ENCODE results near the gene MC1R.
"Not testable (repeated sequence)": the region's sequence is repeated elsewhere in the genome, so short reads cannot be mapped to it uniquely, and the experiment has no call there.

Gene MC1R

DNA sequence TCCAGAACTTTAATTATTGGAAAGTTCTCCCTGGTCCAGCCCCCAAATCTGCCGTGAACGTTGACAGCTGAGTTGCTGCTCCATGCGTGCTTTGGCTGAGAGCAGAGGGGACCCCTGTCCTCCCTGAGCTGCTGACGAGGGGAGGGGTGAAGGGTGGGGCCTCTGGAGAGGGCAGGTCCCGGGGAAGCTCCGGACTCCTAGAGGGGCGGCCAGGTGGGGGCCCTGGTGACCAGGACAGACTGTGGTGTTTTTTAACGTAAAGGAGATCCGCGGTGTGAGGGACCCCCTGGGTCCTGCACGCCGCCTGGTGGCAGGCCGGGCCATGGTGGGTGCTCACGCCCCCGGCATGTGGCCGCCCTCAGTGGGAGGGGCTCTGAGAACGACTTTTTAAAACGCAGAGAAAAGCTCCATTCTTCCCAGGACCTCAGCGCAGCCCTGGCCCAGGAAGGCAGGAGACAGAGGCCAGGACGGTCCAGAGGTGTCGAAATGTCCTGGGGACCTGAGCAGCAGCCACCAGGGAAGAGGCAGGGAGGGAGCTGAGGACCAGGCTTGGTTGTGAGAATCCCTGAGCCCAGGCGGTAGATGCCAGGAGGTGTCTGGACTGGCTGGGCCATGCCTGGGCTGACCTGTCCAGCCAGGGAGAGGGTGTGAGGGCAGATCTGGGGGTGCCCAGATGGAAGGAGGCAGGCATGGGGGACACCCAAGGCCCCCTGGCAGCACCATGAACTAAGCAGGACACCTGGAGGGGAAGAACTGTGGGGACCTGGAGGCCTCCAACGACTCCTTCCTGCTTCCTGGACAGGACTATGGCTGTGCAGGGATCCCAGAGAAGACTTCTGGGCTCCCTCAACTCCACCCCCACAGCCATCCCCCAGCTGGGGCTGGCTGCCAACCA is at the start of gene MC1R:
Gene MC1R, plus strand, starts transcription at position 410 of the 895 bp plus-strand sequence. Its CDS starts 397 bp downstream, at position 807.
- DNase-seq: no peak

DNA sequence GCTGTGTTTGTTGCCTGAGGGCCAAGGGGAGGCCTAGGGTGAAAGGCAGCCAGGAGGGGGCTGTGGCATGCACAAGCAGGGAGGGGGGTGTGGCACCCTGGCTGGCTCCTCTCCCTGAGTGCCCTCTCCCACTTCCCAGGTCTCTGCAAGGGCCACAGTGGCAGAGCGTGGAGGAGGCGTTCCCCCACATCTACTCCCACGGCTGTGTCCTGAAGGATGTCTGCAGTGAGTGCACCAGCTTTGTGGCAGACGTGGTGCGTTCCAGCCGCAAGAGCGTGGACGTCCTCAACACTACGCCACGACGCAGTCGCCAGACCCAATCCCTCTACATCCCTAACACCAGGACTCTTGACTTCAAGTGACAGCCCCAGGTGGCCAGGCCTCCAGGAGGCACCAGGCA is 48.8 kb upstream of the MC1R start:
- DNase-seq: no peak

DNA sequence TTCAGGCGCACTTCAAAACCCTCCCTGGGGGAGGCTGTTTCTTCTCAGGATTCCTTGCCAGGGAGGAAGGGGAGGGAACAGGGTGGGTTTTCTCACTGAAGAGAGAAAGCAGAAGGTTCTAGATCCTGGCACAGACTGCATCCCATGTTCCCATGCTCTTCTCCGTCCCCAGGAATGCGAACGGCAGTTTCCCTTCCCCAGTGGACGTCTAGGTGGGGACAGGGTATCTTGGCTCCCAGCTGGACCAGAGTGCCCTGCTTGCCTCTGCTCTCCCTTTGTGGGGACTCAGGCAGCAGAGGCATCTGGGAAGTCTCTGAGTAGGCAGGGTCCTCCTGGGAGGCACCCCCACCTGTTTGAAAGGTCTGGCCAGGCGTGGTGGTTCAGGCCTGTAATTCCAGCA is 48.2 kb upstream of the MC1R start:
- DNase-seq: no peak

DNA sequence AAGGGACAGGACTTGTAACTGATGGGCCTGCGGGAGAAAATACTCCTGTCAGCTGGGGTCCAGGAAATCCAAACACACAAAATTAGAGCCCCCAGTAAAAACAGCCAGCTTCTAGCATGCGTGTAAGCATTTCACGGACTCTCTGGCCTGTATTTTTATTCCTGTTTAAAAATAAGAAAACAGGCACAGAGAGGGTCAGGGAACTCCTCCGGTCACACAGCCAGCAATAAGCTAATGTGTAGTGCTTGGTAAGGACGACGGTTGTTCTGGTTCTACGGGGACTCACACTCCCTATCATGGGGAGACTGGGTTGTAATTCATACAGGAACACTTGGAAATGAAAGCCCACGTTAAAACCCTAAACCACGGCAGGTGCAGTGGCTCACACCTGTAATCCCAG is 46.8 kb upstream of the MC1R start:
- DNase-seq: no peak

DNA sequence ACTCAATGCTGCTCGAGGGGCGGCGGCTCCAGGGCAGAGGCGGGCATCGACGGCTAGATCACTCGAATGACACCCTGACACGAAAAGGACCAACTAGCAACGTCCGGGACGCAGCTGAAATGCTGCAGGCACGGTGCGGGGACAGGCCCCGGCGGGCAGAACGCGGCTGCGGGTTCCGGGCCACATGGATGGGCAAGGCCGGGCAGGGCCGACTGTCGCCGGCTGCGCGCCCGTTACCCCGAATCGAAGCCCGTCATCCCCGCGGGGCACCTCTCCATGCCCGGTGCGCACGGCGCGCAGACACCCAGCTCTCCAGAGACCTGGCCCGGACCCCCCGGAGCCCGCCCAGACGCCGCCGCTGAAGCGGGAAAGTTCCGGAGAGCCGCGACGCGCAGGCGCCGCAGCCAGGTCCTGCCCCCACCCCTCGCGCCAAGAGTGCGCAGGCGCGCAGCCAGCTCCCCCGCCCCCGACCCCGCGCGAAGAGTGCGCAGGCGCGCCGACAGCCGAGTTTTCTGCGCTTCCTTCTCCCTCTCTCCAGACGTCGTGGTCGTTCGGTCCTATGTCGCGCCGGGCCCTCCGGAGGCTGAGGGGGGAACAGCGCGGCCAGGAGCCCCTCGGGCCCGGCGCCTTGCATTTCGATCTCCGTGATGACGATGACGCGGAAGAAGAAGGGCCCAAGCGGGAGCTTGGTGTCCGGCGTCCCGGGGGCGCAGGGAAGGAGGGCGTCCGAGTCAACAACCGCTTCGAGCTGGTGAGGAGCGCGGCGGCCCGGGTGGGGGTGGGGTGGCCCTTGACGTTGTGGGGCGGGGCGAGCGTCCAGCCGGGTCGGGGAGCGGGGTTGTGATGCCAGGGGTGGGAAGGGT is 45.3 kb upstream of the MC1R start, which contains the start of gene TCF25:
Gene TCF25, plus strand, starts transcription at position 484 of the 863 bp plus-strand sequence. Its CDS starts 76 bp downstream, at position 560.
- peak; percentile 80 for DNase-seq

DNA sequence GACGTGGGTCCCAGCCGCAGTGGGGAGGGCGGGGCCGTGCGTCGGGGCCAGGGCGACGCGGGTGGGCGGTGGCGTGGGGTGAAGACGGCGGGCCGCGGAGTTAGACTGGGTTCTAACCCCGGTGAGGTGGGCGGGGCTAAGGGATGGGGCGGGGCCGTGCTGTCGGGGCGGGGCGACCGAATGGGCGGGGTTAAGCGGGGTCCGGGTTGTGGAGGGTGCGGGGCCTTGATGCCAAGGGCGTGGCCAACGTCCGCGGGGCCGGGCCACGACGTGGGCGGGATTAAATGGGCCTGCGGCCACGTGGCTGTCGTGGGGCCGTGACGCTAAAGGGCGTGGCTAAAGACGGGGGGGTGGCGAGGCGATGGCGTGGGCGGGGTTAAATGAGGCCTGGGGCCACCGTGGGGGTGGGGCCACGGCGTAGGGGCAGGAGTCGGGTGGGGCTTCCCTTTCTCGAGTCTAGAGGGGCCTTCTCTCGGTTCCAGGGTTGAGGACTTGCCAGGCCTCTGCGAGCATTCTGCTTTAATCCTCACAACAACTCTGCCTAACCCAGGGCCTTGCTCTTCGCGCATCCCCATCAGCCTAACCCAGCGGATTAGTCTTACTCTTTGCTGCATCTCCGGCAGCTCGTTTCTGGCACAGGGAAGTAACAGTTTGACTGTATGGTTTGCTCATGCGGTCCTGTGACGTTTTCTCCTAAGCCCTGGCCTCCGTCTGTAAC is 44.5 kb upstream of the MC1R start:
- DNase-seq: peak; percentile 99

DNA sequence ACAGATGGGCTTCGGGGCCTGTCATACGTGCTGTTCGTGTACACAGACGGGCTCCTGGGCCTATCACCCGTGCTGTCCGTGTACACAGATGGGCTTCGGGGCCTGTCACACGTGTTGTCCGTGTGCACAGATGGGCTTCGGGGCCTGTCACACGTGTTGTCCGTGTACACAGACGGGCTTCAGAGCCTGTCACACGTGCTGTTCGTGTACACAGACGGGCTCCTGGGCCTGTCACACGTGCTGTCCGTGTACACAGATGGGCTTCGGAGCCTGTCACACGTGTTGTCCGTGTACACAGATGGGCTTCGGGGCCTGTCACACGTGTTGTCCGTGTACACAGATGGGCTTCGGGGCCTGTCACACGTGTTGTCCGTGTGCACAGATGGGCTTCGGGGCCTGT is 39.5 kb upstream of the MC1R start:
- not testable (repeated sequence) for DNase-seq

DNA sequence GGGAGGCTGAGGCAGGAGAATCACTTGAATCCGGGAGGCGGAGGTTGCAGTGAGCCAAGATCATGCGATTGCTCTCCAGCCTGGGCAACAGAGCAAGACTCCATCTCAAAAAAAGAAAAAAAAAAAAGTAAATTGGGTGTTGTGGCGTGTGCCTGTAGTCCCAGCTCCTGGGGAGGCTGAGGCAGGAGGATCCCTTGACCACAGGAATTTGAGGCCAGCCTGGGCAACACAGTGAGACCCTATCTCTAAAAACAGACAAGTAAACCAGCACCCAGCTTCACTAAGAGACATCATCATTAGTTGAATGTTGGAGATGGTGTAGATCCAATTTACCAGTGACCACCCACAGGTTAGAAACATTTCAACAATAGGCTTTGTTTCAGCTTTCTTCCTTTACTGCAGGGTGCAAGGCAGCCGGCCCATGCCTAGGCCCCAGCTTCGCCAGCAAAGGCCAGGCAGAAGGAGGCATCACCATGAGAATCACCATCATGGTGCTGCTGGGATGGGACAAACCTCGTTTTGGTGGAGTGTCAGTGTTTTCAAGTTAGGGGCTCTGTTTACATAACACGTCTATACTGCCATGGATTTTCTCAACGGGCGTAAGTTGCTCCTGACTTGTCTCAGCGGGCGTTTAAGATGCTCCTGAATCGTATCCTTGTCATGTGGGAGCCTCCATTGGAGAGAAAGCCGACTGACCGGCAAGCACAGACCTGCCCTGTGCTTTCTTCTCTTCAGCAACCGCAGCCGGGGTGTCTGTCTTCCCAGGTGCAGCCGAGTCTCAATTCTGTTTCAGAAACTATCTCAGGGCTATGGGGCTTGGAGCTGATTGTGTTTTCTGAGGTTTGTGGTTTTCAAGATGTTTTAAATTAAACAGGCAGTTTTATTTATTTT is 37.9 kb upstream of the MC1R start:
- no peak for DNase-seq

DNA sequence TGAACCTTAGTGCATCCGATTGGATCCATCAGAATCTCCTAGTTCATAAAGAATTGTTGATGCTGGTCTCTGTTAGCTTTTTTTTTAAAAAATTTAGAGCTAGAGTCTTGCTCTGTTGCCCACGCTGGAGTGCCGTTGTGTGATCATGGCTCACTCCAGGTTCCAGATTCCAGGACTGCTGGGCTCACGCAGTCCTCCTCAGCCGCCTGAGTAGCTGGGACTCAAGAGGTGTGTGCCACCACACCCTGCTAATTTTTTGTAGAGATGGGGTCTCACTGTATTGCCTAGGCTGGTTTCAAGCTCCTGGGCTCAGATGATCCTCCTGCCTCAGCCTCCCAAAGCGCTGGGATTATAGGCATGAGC is 37.3 kb upstream of the MC1R start:
- DNase-seq: no peak

DNA sequence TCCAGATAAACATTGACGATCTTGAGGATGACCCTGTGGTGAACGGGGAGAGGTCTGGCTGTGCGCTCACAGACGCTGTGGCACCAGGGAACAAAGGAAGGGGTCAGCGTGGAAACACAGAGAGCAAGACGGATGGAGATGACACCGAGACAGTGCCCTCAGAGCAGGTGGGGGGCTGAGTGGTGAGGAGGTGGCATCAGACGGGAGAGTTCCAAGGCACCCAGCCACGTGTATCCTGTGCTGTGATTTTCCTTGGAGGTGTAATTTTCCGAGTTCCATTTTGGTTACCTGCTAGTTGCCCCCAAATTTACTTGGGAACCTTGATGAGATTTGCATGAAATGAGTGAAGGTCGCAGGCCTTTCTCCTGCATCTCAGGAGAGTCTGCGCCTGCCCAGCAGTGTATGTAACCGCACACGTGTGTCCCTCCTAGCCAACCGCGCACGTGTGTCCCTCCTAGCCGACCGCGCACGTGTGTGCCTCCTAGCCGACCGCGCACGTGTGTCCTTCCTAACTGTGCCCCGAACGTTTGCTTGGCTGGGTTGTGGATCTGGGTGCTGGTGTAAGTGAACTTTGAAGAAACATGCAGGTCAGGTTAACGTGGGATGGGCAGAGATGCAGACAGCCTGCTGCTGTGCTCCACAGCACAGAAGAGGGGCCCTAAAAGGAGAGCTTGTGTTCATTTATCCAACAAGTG is 35.2 kb upstream of the MC1R start:
- no peak for DNase-seq

DNA sequence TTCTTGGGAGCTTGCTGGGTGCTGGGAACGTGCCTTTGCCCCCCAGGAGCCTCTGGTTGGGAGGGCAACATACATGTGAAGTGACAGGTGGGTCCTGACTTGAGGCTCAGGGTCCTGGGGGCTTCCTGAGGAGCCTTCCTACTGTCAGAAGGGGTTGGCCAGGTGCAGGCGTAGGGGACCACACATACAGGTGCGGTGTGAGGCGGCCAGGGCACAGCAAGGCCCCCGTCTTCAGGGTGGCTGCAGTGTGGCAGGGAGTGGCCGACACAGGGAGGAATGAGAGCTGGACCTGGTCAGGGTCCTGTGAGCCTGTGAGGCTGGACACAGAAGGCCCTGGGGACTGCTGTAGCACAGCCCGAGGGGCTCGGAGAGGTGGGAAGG is 34.6 kb upstream of the MC1R start:
- no peak for DNase-seq

DNA sequence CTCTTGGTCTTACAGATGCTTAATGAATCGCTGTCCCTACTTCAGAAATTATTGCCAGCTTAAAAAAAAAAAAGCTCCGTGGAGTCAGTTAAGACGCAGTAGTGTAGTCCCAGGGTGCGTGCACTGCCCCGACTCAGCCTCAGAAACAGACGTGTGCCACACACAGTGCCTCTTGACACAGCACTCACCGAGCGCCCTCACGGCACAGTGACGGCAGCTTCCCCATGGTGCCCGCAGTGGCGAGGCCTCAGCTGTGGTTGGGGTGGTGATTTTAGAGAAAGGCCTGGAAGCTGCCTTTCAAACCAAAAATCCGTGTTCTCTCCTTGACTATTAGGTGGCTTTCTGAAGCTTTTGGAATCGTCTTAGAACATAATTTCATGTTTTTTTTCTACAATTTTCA is 31.4 kb upstream of the MC1R start:
- DNase-seq: no peak

DNA sequence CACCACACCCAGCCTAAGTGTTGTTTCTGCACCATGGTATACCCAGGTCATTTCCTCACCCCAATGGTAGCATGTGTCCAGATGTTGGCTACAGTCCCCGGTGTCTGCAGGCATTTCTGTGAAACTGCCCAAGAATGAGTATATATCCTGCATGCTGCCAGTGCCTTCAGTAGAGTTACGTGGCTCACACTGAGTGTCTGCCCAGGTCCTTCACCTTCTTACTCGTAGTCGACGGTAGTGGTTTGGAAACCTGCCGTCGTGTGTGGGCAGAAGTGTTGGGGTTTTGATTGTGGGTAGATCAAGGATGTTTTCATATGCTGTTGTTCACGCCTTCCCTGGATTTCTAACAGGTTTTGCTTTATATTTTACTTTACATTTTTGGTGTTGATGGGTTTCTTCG is 28.5 kb upstream of the MC1R start:
- DNase-seq: peak; percentile 24

DNA sequence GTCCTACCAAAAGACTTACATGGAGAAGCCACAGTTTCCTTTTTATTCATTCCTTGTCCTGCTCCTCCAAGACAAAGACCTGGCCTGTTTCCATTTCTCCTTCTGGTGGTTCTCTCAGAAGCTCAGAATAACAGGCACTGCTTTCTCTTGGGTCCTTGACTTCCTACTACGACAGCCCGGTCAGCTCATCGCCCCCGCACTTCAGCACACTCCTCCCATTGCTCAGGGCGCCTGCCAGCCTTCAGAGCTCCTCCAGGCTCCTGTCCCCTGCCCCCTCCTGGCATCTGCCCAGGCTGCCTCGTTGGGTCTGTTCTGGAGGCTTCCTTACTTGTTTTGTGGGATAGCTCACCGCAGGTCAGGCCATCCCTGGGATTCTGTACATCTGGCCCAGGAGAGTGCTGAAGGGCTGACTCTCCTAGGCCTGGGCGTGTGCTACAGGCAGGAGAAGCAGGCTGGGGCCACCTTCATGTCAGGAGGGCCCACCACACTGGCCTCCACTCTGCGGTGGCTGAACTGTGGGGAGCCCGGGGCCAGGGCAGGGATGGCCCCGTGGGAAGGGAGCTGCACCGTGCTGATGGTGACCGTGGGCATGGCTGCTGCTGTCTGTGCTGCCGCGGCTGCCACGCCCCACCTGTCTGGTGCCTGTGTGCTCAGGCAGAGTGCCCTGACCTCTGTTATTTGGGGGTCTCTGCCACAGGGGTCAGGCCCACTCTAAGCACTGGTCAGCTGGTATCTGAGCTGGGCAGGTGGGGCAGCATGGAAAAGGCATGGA is 27.6 kb upstream of the MC1R start:
- DNase-seq: no peak

DNA sequence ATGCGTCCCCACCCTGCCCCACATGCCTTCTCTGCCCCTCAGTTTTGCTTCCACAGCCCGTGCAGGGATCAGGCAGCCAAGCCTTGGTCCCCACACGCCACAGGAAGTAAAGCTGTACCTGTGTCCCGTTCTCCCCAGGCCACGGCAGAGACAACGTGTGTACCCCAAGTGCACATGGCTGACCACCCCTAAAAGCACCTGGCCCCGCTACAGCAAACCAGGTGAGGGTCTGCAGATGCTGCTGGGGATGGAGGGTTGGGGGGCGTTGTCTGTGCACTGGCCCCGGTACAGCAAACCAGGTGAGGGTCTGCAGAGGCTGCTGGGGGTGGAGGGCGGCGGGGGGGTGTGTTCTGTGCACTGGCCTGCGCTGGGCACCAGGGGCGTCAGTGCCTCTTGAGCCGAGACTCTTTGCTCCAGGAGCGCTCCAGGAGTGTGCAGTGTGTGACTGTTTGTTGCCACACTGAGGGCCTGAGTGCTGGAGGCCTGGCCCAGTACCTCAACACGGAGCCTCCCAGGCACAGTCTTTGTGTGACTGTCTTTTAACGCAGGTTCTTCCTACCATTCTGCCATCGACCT is 26.5 kb upstream of the MC1R start:
- DNase-seq: no peak

DNA sequence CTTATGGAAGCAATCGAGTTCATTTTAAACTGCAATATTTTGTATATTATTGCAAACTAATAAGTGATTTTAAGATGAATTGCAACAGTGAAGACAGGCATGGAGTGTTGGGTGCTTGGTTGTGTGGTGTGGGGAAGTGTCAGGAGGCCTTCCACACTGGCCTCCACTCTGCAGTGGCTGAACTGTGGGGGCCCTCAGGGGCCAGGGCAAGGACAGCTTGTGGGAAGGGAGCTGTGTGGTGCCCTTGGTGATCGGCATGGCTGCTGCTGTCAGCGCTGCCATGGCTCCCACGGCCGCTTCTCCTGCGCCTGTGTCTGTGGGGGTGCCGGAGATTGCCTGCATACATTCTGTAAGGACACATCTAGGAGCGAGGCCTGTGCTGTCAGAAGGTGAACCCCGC is 26.0 kb upstream of the MC1R start:
- no peak for DNase-seq

DNA sequence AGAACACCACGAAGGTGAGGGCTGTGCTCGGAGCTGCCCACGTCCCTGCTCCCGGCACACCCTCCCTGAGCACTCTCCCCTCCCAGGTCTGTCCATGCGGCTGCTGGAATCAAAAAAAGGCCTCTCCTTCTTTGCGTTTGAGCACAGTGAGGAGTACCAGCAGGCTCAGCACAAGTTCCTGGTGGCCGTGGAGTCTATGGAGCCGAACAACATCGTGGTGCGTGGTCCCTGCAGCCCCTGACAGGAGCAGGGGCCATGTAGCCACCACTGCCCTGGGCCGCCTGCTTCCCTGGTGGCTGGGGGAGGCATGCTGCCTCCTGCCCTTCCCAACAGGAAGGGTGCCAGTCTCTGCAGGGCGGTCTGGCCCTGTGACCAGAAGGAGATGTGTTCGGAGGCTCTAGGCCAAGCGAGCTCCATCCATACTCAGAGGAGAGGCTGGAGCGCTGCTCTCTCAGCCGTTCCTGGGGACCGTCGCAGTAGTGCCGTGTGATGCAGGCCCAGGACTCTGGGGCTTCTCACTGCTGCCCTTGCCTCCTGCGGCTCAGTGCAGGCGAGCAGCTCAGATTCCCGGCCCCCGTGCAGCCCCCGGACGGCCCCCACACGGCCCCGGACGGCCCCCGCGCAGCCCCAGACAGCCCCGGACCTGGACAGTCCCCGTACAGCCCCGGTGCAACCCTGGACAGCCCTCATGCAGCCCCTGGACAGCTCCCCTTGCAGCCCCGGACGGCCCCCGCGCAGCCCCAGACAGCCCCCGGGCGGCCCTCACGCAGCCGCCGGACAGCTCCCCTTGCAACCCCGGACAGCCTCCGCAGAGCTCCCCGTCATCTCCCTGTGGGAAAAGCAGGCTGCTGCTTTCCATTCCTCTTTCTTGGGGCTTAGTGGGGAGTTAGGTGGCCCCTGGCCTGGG is 24.8 kb upstream of the MC1R start:
- DNase-seq: no peak

DNA sequence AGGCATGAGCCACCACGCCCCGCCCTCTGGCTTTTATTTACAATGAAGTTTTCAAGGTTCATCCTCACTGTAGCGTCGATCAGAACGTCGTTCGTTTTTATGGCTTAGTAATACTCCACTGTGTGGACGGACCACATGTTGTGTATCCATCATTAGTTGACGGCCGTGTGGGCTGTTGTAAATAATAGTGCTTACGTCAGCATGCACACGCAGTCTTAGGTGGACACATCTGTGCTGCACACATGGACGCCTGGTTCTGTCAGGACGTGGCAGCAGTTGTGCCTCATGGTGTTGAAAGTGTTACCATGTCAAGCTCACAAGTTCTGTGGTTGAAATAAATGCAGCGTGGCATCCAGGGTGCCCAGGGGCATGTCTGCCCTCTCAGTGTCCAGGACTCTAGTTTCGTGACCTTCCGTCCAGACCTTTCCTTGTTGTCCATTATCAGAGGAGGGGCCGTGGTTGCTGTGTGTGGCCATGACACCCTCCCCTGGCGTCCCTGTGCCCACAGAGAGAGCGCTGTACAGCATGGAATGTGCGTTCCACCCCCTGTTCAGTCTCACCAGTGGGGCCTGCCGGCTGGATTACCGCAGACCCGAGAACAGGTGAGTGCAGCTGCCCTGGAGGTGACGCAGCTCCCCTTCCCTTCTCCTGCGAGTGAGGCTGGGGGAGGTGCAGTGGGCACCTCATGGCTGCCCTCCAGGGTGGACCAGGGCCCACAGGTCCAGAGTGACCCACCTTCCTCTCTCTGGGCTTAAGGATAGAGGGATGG is 23.0 kb upstream of the MC1R start:
- DNase-seq: no peak

All from stimulated activated naive CD4-positive, alpha-beta T cell treated with Interleukin-2 at 50 U/mL for 16 hours (primary cell).